GM19463 (cell line): ENCODE measurements around the gene RELT.

ENCODE experiments used
- ATAC-seq: cut with Tn5 transposase; IDR thresholded peaks from one replicate; pipeline ENCODE4 v1.9.1; 2021; ENCODE audit warnings: mild to moderate bottlenecking, moderate library complexity; ENCODE audit not compliant: unreplicated experiment

RELT gene, protein sequence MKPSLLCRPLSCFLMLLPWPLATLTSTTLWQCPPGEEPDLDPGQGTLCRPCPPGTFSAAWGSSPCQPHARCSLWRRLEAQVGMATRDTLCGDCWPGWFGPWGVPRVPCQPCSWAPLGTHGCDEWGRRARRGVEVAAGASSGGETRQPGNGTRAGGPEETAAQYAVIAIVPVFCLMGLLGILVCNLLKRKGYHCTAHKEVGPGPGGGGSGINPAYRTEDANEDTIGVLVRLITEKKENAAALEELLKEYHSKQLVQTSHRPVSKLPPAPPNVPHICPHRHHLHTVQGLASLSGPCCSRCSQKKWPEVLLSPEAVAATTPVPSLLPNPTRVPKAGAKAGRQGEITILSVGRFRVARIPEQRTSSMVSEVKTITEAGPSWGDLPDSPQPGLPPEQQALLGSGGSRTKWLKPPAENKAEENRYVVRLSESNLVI

DNA sequence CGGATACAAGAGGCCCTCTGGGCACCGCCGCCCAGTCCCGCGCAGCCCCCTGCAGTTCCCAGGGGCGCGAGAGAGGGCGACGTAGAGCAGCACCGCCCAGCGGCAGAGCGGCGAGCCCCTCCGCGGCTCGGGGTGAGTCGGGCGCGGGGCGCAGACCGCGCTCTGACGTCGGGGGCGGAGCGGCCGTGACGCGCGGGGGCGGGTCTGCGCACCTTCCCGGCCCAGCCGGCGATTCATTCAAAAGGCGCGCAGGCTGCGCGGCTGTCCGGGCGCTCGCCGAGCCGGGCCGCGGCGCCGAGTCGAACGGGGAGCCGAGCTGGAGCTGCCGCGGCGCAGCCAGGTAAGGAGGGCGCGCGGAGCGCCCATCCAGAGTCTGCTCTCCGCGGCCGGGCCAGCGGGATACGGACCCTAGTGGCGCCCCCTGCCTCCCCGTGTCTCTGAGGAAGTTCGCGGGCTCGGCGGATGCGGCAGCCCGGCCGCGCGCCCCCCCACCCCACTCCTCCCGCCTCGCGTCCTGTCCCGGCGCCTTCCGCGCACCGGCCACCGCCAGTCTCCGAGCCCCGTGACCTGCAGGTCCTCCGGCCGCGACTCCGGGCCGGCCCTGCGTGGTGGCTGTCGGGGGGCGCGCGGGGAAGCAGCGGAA is at the start of gene RELT:
RELT (plus strand) TSS at position 240 of the 643 bp plus-strand sequence. CDS start 12,738 bp downstream, outside the sequence.
- peak; percentile 80 for ATAC-seq

DNA sequence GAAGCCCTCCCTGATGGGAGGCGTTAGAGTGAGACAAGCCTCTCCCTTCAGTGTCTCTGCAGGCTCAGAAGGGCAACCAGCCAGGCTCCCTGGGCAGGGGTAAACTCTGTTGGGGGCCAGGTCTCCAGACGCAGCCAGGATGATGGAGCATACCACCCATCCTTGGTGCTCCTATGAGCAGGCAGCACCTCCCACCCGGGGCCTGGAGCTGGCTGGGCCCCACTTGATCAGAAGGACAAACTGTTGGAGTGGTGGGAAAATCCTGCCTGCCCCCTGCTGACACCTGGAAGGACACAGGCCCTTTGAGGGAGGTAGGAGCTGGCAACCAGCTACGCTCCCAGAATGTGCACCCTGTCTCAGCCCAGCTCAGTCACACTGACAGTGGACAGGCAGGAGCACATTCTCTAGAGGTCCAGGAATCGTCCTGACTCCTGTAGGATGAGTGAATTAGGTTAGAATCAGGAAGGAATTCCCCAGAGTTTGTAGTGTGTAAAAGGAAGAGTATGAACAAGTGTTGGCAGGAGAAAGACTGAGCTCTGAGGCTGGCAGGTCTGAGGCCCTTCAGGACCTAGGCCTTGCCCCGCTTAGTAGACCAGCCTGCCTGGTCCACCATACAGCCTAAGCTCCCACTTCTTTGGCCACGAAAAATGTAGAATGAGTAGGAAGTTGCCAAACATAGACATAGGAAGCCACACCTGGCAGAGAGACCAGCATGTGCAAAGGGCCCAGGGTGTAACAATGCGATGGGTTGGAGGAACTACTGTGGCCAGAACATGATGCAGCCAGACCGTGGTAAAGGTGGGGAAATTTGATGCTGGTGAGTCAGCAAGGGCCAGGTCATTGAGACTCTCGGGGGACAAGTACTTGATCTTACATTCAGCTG is 49.0 kb upstream of the RELT start:
- ATAC-seq: peak; percentile 40

DNA sequence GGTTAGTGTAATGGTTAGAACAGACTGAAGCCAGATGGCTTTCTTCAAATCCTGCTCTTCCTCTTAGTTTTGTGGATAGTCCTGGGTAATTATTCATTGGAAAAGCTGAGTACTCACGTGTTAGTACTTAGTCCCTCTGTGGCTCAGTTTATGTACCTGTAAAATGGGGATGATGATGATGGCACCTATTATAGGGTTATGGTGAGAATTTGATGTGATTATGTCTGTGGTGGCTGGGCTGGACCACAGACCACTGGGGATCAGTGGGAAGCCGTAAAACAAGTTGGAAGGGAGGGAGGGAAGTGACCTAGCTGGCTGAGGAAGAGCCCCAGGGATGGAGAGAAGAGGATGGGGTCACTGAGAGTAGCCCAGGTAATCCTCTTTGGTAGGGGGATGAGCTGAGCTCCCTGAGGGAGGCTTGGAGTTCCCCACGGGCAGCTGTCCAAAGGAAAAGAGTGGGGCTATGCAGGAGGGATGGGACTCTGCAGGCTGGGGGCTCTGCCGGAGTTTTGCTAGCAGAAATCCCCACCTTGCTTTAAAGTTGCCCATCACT is 48.3 kb upstream of the RELT start:
- ATAC-seq: no peak

DNA sequence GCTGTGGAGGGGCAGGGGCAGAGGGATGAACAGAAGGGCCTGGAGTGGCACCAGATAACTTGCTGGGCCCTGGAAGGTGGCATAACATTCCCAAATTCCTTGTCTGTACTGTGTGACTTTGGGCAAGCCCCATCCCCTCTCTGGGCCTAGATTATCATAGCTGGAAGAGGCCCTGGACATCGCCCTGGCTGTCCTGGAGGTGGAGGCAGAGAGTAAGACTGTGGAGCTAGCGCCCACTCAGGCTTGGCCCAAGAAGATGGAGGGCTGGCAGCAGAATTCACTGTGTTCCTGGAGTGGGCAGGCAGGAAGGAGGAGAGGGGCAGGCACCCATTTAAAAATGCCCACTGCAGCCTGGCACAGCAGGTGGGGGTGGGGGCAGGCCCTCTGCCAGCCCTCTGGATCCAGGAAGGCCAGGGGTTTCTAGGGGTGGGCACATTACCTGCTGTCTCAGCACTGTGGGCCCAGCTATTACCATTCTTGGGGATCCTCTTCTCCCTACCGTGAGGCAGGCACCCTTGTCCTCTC is 45.6 kb upstream of the RELT start:
- no peak for ATAC-seq

DNA sequence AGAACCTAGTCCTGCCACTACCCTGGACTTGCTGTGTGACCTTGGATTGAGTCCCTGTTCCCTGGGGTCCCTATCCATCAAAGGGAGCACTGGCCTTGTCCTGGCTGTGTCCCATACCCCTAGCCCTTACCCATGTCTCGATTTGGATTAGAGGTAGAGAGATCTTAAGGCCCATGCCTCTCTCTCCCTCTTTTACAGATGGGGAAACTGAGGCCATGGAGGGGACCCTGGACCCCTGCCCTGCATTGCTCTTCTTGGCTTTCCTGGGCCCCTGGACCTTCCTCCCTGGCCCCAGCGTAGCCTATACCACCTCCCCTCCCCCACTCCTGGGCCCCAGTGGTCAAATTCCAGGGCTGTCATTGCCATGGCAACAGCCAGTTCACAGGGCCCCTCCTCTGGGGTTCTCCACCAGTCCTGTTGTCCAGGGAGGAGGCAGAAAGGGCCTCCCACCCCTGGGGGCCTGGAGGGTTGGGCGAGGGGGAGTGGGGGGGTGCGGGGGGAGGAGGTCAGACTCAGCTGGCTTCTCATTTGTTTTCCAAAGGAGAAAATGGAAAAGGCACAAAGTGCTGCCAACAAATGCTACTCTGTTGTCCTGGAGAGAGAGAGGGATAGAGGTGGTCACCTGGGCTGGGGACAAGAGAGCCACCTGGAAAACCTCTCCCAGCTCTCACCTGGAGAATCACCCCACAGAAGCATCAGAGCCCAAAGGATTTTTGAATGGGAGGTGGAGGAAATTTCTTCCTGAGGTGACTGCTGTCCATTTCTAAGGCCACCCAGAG is 44.9 kb upstream of the RELT start:
- ATAC-seq: no peak

DNA sequence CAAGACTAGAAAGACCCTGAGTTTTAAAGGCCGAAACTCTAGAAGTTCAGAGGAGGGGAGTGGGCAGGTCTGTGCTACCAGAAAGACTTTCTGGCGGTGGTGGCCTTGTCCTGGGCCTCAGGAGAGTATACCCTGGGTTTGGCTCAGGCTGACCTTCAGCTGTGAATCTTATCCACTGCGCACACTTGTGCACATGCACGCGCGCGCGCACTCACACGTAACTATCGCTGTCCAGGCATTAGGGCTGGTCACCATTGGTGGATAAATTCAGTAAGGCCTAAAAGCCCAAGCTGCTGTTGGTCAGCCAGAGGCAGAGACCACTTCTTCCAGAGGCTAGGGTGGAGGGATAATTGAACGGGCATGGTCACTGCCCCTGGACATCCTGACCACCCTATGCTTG is 43.0 kb upstream of the RELT start:
- ATAC-seq: no peak

DNA sequence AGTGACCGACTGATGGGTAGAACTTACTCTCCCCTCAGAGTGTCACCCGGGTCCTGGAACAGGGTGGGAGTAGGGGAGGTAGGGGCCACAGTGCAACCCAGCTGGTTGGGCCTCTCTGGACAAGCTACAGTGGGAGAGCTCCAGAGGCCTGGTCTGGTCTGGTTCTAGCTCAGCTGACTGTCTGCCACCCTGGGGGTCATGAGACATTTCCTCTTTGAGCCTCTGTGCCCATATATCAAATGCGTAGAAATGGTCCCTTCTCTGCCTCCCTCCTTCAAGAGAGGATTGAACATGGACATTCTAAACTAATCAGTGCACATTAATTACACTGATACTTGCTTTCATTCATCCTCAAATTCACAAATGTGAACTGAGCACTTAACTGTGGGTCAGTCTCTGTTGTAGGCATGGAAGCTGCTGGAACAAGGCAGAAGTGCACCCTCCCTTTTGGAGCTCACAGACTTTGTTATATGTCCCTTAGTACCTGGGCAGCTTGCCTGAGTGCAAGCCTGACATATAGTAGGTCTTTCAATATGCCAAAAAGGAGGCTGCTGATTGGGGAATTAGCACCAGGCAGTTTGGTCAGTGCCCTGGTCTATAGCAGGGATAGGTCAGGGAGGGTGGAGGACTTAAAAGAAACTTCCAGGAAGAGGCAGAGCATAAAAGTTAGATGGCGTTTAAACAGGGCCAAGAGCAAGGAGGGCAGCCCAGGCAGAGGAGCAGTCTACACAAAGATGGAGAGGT is 42.4 kb upstream of the RELT start:
- no peak for ATAC-seq

DNA sequence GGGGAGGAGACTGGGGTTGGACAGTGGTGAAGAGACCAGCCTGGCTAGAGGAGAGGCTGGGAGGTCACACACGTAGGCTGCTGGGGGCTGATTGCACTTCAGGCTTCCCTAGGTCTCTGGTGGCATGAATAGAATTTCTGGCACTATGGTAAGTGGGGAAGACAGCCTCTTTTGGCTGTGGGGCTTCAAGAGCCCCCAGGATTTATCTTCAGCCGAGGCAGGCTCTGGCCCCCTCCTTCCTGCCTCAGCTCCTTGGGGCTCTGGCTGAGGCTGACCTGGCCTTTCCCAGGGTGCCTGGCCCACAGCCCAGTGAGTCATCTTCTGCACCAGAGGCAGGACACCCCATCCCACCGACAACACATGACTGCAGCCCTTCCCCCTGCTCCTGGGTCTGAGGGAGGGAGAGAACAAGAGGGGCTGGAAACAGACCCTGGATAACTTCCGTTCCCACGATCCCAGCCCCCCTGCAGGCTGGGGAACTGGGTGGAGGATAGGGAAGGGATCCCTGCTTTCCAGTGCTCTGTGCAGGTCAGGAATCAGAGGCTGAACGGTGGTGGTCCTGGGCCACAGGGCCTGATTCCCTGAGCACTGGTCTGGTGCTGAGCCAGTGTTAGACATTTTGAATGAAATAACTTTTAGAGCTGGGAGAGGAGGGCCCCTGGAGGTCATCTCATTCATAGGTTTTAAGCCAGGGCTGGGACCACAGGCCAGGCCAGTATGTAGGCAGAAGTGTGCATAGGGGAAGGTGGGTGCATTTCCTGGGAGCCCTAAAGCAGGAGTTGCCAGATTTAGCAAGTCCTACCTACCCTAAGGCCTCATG is 41.6 kb upstream of the RELT start:
- ATAC-seq: no peak

DNA sequence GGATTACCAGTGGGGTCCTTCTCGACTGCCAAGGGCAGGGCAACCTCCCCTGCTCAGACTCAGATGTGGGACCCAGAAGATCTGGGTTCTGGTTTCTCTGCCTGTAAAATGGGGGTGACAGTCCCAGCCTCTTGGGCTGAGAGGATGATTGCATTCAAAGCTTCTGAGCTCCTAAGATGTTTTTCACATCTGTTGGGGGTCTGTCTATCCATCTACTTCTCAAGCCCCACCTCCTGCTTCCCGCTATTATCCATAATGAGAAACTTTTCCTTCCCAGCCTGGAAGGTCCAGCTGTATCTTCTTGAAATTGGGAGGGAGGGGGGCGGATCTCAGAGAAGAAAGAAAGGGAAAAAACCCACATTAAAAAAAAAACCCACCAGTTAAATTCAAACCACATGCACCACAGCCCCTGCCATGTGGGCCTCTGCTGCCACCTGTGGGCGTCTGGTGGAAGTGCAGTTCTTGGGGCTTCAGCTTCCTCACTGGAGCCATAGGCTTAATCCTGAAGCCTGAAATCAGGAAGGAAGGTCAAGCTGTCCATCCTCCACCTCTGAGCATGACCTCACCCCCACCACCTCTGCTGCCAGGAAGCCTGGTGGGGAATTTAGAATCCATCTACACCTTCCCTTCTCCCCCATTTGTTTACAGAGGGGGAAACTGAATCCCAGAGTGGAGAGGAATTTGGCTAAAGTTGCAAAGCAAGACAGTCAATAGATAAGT is 40.8 kb upstream of the RELT start:
- ATAC-seq: no peak

DNA sequence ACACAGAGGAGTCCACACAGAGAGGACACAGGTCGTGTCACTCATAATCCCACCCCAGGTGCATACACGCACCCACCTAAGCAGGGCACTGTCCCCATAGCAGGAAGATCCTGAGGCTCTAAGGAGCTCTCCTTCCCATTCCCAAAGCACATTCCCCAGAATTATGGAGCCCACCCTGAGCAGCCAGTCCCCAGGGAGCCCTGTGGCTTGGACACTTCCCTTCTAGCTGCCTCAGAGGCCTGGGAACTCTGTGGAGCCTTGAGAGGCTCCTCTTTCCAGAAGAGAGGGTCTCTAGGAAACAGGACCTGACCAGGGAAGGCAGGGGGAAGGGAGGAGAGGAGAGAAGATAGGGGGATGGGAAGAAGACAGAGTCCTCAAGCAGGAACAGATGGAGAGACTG is 38.4 kb upstream of the RELT start:
- no peak for ATAC-seq

DNA sequence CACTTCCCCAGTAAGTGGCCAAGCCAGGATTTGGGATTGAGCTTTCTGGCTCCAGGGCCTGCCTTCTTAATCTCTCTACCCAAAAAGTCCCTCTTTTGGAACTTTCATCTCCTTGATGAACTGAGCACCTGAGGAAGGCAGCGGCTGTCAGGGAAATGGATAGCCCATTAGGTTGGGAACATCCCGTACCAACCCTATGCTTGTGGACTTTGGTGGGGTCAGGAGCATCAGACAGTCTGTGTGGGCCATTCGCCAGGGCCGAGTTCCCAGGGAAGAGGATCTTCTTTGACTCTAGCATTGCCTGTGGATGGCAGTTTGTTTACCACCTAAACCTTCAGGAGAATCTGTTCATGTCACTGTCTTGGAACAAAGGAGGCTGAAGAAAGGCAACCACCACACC is 37.9 kb upstream of the RELT start:
- ATAC-seq: no peak

DNA sequence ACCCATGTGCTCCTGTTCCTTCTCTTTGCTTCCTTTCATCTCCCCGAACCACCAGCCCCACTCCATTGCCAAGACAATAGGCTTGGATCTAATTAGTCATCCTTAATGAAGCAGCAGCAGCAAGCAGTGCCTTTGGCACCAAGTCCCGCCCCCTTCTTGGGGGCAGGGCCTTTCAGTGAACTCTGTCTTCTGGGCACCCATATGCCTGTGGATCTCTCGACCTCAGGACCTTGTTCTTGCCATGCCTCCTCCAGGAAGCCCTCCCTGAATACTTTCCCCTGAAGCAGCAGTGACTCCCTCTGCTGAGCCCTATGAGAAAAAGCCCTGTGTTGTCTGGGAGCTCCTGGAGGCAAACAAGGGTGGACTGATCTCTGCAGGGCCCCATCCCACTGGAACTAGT is 36.0 kb upstream of the RELT start:
- ATAC-seq: no peak

DNA sequence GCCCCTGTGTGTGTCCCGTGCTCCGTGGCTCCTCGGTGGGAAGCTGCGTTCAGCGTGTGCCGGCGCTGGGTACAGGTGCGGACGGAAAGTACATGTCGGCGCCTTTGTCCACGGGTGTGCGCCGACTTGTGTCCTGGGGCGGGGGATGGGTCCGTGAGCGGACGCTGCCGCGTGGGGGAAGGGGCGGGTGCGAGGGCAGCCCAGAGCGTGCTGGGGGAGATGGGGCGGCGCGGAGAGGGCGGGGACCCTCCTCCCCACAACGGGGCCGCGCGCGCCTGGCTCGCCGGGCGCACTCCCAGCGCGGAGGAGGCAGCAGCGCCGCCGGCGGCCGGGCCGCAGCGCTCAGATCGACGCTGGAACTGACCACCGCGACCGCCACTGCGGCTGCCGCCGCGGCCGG is 33.6 kb upstream of the RELT start:
- no peak for ATAC-seq

DNA sequence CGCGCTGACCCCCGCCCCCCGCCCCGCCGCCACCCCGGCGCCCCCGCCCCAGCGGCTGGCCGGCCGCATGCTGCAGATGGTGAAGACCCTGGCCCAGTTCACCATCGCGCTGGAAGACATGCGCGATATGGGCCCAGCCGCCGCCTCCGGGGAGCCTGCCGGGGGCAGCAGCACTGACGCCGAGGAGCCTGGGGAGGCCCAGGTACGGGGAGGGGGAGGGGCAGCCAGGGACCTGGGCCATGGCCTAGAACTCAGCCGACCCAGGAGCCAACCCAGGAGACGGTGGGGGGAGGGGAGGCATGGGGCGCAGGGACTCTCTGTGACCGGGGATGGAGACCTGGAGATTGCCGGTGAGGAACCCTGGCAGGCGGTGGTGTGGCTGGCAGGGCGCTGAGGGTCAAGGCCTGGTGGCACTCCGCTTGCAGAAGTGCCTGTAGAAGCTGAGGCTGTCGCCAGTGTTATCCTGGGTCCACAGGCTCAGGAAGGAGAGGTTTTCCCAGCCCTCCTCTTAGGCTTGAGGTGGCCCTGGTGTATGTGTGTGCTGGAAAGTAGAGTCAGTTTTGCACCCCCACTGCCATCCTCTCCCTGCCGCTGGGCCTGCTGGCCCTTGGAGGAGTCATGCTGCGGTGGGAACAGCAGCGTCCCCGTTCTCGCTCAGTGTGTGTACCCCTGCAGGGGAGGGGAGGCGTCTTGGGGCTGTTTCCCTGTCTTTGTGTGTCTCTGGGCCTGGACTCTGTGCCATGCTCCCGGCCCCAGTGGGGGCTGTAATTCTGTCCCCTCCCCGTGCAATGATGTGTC is 32.9 kb upstream of the RELT start:
- ATAC-seq: no peak

DNA sequence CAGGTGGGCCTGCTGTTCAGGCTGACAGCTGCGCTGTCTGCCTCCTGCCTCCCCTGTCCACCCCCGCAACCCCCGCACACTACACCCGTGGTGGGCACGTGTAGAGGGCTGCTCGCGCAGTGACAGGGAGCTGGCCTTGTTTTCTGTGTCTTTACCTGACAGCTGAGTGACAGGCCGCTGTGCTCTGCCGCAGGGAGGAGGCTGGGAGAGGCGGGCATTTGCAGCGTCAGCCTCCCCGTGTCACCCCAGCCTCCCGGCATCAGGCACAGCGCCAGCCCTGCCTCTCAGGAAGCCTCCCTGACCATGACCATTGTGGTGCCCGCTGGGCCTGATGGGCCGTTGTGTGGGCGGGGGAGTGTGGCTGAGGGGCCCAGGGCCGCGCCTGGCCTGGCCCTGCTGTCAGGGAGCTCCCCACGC is 32.0 kb upstream of the RELT start:
- ATAC-seq: no peak

DNA sequence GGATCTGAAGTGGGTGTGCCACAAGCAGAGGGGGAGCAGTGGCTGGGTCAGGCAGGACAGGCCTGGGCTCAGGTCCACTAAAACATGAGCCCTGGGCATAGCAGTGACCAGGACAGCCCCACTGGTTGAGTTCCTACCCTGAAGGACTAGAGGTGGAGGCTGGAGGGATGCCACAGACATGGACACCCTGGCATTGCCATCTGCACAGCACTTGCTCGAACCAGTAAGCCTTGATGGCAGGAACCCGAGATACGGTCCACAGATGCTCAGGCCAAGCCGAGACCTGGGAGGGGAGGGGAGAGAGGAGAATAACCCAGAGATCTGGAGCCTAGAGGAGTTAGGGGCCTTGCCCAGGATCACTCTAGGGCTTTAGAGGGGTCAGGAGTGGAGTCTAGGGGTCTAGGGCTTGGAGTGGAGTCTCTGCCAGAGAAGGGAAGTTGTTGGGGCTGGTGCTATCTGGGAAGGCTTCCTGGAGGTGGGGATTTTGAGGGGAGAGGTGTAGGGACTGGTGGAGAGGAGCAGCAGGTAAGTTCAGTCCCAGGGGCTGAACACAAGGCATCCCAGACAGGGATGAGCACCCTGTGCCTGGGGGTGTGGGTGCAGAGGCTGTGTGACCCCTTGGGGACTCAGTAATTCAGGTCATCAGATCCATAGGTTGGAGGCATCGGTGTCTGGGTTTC is 30.6 kb upstream of the RELT start:
- no peak for ATAC-seq
